PC-9 (cell line): ENCODE results near the gene RAET1L.

Experiments
- CTCF ChIP-seq: fragments of 200-600 bp; sonication (generic); conservative IDR thresholded peaks from 2 replicates; pipeline ENCODE4 v1.6.1; 2017; ENCODE audit warnings: mixed run types, antibody characterized with exemption, mild to moderate bottlenecking, moderate library complexity
- EZH2 ChIP-seq: fragments of 200-600 bp; sonication (generic); IDR thresholded peaks from 2 replicates; pipeline ENCODE4 v1.8.0; 2017; ENCODE audit warnings: antibody characterized with exemption, low read depth

GRCh38 chr6:149990212-149990660 lies 35.1 kb downstream of the RAET1L start:
- TF ChIP-seq CTCF (no peak), EZH2 (no peak)
